LNCAP (cell line): ENCODE measurements around the gene SLC25A21.

Source experiments
- TF ChIP-seq, protein P1 (sequence below): fragments of 450-650 bp; IDR thresholded peaks from 2 replicates; pipeline ENCODE4 v1.5.1; 2017; ENCODE audit warnings: mild to moderate bottlenecking

Gene SLC25A21

GRCh38 chr14:36870776-36871175 lies 301.6 kb downstream of the SLC25A21 start:
- TF ChIP-seq, protein P1, sequence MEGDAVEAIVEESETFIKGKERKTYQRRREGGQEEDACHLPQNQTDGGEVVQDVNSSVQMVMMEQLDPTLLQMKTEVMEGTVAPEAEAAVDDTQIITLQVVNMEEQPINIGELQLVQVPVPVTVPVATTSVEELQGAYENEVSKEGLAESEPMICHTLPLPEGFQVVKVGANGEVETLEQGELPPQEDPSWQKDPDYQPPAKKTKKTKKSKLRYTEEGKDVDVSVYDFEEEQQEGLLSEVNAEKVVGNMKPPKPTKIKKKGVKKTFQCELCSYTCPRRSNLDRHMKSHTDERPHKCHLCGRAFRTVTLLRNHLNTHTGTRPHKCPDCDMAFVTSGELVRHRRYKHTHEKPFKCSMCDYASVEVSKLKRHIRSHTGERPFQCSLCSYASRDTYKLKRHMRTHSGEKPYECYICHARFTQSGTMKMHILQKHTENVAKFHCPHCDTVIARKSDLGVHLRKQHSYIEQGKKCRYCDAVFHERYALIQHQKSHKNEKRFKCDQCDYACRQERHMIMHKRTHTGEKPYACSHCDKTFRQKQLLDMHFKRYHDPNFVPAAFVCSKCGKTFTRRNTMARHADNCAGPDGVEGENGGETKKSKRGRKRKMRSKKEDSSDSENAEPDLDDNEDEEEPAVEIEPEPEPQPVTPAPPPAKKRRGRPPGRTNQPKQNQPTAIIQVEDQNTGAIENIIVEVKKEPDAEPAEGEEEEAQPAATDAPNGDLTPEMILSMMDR: no peak

DNA sequence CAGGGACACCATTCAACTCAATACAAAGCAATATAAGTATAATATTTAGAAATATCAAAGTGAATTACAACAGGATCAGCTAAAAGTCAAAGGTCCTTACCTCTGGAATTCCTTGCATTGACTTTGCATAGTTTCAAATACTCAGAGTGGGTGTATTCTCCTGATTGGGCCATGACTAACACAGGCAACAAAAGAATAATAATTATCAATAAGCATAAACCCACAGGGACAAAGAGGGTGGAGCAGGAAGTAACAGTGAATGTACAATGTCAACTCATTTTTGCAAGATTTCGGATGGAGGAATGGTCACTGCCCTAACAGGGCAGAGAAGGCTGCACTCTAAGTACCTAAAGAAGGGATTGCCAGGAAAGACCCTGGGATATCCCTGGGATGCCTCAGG lies 303.3 kb downstream of the SLC25A21 start:
- TF ChIP-seq, protein P1: no peak

DNA sequence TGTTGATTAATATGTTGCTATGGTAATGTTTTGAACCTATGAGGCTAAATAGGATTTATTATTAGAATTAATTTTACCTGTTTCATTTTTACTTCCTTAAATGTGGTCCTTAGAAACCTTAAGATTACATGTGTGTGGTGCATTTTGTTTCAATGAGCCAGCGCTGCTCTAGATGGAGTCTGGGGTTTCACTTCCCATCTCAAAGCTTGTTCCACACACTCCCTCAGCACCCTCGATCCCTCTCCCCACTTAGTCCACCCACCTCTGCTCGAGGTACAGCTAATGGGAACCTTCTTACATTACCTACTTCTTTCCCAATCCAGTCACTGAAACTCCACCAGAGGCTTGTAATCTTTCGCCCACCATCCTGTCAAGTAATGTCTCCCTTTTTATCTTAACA lies 305.5 kb downstream of the SLC25A21 start:
- TF ChIP-seq, protein P1: no peak

DNA sequence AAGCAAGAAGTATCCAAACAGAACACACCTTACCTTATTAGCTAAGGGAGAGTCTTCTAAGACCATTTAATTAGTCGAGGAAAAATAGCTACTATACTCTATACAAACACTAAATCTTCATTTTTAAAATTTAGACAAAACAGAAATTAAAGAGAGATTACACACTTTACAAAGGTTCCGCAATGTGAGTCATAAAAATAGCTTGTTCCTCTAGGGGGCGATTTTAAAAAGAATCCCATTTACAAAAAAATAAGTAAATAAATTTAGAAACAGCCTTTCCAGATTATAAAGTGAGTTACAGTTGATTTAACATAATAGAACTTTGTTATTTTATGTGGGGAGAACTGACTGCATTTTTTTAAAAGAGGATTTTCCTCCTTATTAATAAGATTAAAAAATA lies 309.1 kb downstream of the SLC25A21 start:
- TF ChIP-seq, protein P1: 0 out of 2 replicates have a peak, but pooled peaks have one; percentile 24

- TF ChIP-seq, protein P1: no peak
Measured at GRCh38 chr14:36860831-36861230, 311.6 kb downstream of the SLC25A21 start.

DNA sequence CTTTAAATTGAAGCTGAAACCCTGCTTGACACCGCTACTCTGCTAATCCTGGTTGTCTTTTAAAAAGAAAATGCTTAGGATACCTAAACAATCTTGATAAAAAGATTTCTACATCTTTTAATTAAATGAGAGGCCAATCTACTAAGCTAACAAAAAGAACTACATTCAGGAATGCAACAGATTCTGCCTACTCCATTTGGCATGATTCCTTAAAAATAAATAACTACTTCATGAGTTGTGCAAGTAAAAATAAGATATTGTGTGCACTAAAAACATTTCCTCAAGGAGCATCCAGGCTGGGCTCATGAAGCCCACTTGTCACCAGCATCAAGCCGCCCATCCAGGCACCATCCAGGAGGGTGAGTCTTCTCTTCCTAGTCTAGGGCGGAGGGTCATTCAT lies 313.3 kb downstream of the SLC25A21 start:
- TF ChIP-seq, protein P1: no peak

DNA sequence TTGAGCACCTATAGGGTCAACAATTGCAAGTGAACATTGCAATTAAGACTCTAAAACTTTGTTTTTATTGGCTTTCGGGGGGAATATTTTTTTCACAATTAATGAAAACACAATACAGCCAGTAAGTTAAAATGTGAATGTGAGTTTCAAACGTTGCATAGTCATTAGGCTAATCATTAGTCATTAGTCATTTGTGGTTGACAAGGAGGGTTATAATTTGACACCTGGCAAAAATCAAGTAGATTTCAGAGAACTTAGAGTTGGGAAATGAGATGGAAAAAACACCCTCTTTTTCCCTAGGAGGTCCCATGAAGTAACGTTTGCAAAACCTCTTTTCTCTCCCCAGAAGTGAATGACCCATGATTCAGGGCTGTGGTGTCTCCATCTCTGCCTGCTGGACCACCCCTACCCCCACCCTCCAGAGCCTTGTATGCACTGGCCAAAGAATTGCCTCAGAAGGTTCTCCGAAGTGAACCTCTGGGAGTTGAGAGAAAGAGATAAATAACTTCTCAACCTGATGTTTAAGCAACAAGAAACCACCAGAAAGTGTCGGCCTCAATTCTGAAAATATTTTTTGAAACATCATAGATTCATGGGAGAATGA lies 314.5 kb downstream of the SLC25A21 start:
- TF ChIP-seq, protein P1: no peak

GRCh38 chr14:36857136-36857535 lies 315.3 kb downstream of the SLC25A21 start:
- TF ChIP-seq, protein P1: no peak
